ENCODE measurements around the gene ASTL. TPM values are rescaled to one million over a fixed set of nuclear protein-coding genes. Genes with fewer than 3 reads are reported as not detected.

The ASTL gene
- total and polyA plus RNA-seq, 2 of the 13 experiments (the other 11 are each of a cell fraction or from before 2014, with no cell fraction given): not detected

- FAIRE-seq: no peak
- no peak overlapping the region for H3K9ac ChIP-seq (ENCODE audit: insufficient read depth, low read depth, low read length)
These were observed 8.7 kb downstream of the ASTL start for GRCh38 chr2:96129528-96130120.

More at GRCh38 chr2:96129528-96130120, 8.7 kb downstream of the ASTL start:
- in situ Hi-C loops (cut with HindIII; ENCODE audit: extremely low pct_ligation_motif_present, low pct_unique_long_range_greater_than_20kb): loop anchor here (25.0 kb wide), 1 partner anchor 383 kb away; the partner anchor contains the start of gene NEURL3
- Histone ChIP-seq H3K4me2 (ENCODE audit: low read depth, low read length) (no peak overlapping the region), H3K27ac (ENCODE audit: extremely low read length, insufficient read depth, low read length) (no peak overlapping the region), H4K20me1 (ENCODE audit: insufficient read depth, low read length) (no peaks in the 10 kb centered on the region), H3K79me2 (ENCODE audit: insufficient read depth, low read length) (no peaks in the 10 kb centered on the region), H2AFZ (ENCODE audit: low read length) (no peak overlapping the region), H3K4me3 (replicated peaks in 1 of 3; ENCODE audit: insufficient read depth in 1 of 3, low read depth in 2 of 3, low read length in 3 of 3) (no peak overlapping the region), H3K9me3 (ENCODE audit: low read length) (no peaks in the 10 kb centered on the region), H3K4me1 (ENCODE audit: insufficient read depth, low read length) (no peaks in the 10 kb centered on the region), H3K36me3 (replicated peaks in 1 of 2; ENCODE audit: control insufficient read depth in 1 of 2, insufficient read depth in 2 of 2, low read length in 2 of 2) (no peaks in the 10 kb centered on the region), H3K27me3 (ENCODE audit: control insufficient read depth in 1 of 2, insufficient read depth in 2 of 2, low read length in 2 of 2) (peaks cover 13 to 59% of the 10 kb centered on the region in 2 experiments)
- BruUV-seq (replicated peaks): no TSS peak
- TF ChIP-seq GPBP1L1 (CRISPR knock-in tag; IDR thresholded peaks at IDR 0.05) (no peak), REST (IDR thresholded peaks at IDR 0.05; ENCODE audit: borderline replicate concordance in 1 of 2, low read depth in 1 of 2, low read length in 2 of 2) (no peak)
- no peak for DNase-seq (ENCODE audit: low spot score)
- ChIA-PET CTCF (ENCODE audit: low intra/inter-chr PET ratio, low total read pairs) (no interaction called here), POLR2A (no interaction called here)
- WGBS (ENCODE audit: low lambda C conversion rate): 19% methylated on average over 15 of the region's 16 CpGs
- intact Hi-C loops (cut with micrococcal nuclease; ENCODE audit: unreplicated experiment): no loop called here
- no peak for ATAC-seq
